MM.1S (cell line): ENCODE results near the gene WDR41.

Experiments used
- DNase-seq: peaks from one replicate; pipeline ENCODE4 v3.0.0-alpha.2; 2015
- H2AFZ ChIP-seq: fragments of 300-600 bp; sonication (generic); 2 replicates; pipeline ENCODE4 v1.6.0; 2016; ENCODE audit warnings: antibody characterized with exemption, low read length
- H3F3A ChIP-seq: fragments of 300-600 bp; sonication (generic); 2 replicates; pipeline ENCODE4 v1.6.1; 2016; ENCODE audit warnings: mild to moderate bottlenecking, antibody characterized with exemption, low read length, moderate library complexity, mixed read lengths; ENCODE audit not compliant: insufficient read depth
- H3K27ac ChIP-seq: fragments of 300-600 bp; sonication (generic); 2 replicates; pipeline ENCODE4 v1.5.1; 2016; ENCODE audit warnings: mild to moderate bottlenecking, low read length
- H3K27me3 ChIP-seq: fragments of 300-600 bp; sonication (generic); replicated peaks from 2 replicates; pipeline ENCODE4 v1.6.0; 2016; ENCODE audit warnings: low read length; ENCODE audit not compliant: insufficient read depth
- H3K36me3 ChIP-seq: fragments of 300-600 bp; sonication (generic); replicated peaks from 2 replicates; pipeline ENCODE4 v1.6.1; 2016; ENCODE audit warnings: mild to moderate bottlenecking, low read length, mixed read lengths; ENCODE audit not compliant: insufficient read depth
- H3K4me1 ChIP-seq: fragments of 300-600 bp; sonication (generic); 2 replicates; pipeline ENCODE4 v1.6.1; 2016; ENCODE audit warnings: low read length, mixed read lengths
- H3K4me2 ChIP-seq: fragments of 300-600 bp; sonication (generic); 2 replicates; pipeline ENCODE4 v1.6.0; 2016; ENCODE audit warnings: low read depth, low read length
- H3K4me3 ChIP-seq: fragments of 300-600 bp; sonication (generic); 2 replicates; pipeline ENCODE4 v1.5.1; 2016; ENCODE audit warnings: low read length, mixed read lengths
- H3K79me2 ChIP-seq: fragments of 300-600 bp; sonication (generic); 2 replicates; pipeline ENCODE4 v1.6.1; 2016; ENCODE audit warnings: mixed run types, low read length, mixed read lengths
- H3K9ac ChIP-seq: fragments of 300-600 bp; sonication (generic); 2 replicates; pipeline ENCODE4 v1.6.1; 2016; ENCODE audit warnings: low read length, mixed read lengths
- H3K9me2 ChIP-seq: fragments of 300-600 bp; sonication (generic); replicated peaks from 2 replicates; pipeline ENCODE4 v1.6.1; 2016; ENCODE audit warnings: mild to moderate bottlenecking, low read length, mixed read lengths; ENCODE audit not compliant: insufficient read depth
- H3K9me3 ChIP-seq: fragments of 300-600 bp; sonication (generic); replicated peaks from 2 replicates; pipeline ENCODE4 v1.6.1; 2016; ENCODE audit warnings: mild to moderate bottlenecking, low read length, mixed read lengths; ENCODE audit not compliant: insufficient read depth
- H4K20me1 ChIP-seq: fragments of 300-600 bp; sonication (generic); 2 replicates; pipeline ENCODE4 v1.6.1; 2016; ENCODE audit warnings: mild to moderate bottlenecking, low read length, moderate library complexity, mixed read lengths; ENCODE audit not compliant: insufficient read depth
- EZH2 ChIP-seq: fragments of 300-600 bp; sonication (generic); optimal IDR thresholded peaks from 2 replicates; pipeline ENCODE3; 2017; ENCODE audit warnings: low read depth, mild to moderate bottlenecking, antibody characterized with exemption, low read length, mixed read lengths
- EZH2phosphoT487 ChIP-seq: fragments of 300-600 bp; sonication (generic); IDR thresholded peaks from 2 replicates; pipeline ENCODE4 v1.6.1; 2018; ENCODE audit warnings: antibody characterized with exemption, low read length
- TF ChIP-seq, protein P1 (sequence below): fragments of 300-600 bp; sonication (generic); IDR thresholded peaks from 2 replicates; pipeline ENCODE4 v1.5.1; 2016; ENCODE audit warnings: antibody characterized with exemption, low read length, mixed read lengths

WDR41 gene

DNA sequence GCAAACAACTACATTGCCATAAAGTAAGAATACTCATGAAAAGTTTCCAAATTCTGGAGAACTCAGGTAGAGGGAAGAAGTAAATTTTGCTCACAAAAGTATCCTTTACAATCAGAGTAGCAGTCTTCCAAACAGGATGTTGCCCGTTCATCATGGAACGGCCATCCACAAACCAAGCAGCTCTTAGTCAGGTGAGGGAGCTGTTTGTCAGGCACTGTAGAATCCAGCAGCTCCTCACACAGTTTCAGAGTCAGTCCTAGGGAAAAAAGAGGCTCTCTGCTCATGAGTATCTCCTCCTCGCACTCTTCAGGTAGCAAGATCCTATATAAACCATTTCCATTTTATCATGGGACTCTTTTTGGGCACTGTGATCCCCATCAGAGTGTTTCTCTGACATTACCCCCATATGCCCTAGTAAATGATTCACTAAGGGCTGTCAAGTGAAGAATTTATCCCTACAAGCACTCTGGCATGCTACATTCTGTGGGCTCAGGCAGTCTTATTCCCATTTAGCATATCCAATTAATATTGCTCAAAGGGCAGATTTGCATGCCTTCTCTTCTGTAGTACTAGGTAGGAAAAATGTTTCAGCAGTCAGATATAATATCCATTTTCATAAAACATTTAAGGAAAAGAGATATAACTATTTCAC, 97.9 kb downstream of the WDR41 start:
- Histone ChIP-seq H4K20me1 (no peaks in the 10 kb centered on the region), H3K9me3 (no peaks in the 10 kb centered on the region), H3K27ac (no peak overlapping the region), H3K9ac (no peak overlapping the region), H2AFZ (no peak overlapping the region), H3K4me3 (no peak overlapping the region), H3K79me2 (no peaks in the 10 kb centered on the region), H3K4me1 (no peaks in the 10 kb centered on the region), H3K9me2 (no peaks in the 10 kb centered on the region), H3K4me2 (no peak overlapping the region), H3F3A (no peaks in the 10 kb centered on the region), H3K36me3 (no peaks in the 10 kb centered on the region), H3K27me3 (no peaks in the 10 kb centered on the region)
- no peak for DNase-seq
- no peak for TF ChIP-seq EZH2

DNA sequence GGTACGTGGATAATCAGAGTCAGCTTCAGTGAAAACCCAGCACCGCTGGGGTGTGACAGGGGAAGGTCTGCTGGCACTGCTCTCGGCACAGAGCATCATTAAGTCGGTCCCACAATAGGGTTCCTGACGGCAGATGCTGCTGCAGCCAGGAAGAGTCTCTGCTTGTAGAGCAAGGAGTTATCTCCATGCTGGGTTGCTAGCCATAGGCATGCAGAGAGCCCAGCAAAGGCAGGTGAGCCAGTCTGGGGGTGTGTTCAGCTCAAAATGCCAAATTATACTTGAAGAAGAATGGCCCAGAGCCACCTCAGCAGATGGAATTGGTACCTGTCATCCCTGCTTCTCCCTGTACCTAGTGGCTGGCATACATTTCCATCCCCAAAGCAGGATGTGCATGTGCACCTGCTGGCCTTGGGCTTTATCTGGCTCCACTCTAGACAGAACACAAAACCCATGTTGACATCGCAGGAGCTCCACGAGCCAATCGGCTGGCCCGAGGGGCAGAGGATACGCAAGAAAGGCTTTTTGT, 100.8 kb downstream of the WDR41 start:
- DNase-seq = no peak
- Histone ChIP-seq H3F3A (no peaks in the 10 kb centered on the region), H3K9me3 (no peaks in the 10 kb centered on the region), H3K4me3 (no peak overlapping the region), H2AFZ (no peak overlapping the region), H3K4me1 (no peaks in the 10 kb centered on the region), H3K36me3 (no peaks in the 10 kb centered on the region), H3K27me3 (no peaks in the 10 kb centered on the region), H3K27ac (no peak overlapping the region), H3K9ac (no peak overlapping the region), H4K20me1 (no peaks in the 10 kb centered on the region), H3K9me2 (no peaks in the 10 kb centered on the region), H3K79me2 (no peaks in the 10 kb centered on the region), H3K4me2 (no peak overlapping the region)
- TF ChIP-seq EZH2phosphoT487 = no peak
- TF ChIP-seq EZH2 = no peak
- TF ChIP-seq, protein P1, sequence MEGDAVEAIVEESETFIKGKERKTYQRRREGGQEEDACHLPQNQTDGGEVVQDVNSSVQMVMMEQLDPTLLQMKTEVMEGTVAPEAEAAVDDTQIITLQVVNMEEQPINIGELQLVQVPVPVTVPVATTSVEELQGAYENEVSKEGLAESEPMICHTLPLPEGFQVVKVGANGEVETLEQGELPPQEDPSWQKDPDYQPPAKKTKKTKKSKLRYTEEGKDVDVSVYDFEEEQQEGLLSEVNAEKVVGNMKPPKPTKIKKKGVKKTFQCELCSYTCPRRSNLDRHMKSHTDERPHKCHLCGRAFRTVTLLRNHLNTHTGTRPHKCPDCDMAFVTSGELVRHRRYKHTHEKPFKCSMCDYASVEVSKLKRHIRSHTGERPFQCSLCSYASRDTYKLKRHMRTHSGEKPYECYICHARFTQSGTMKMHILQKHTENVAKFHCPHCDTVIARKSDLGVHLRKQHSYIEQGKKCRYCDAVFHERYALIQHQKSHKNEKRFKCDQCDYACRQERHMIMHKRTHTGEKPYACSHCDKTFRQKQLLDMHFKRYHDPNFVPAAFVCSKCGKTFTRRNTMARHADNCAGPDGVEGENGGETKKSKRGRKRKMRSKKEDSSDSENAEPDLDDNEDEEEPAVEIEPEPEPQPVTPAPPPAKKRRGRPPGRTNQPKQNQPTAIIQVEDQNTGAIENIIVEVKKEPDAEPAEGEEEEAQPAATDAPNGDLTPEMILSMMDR = no peak

DNA sequence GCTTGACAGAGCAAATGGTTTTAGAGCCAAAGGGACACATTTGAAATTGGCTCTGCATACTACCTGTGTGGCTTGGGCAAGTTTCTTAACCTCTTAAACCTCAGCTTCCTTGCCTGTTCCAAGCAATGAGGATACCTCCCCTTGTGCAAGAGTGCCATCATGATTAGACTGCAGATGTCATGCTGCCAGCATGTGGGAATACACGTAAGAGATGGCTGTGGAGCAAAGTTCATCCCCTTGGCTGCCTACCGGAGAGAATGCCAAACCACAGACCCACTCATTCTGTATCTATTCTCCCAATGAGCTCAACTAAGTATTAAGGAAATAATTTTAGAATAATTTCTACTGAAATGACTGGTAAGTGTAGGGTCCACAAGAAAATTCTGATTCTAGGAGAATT, 101.3 kb downstream of the WDR41 start:
- Histone ChIP-seq H3K4me2 (no peak overlapping the region), H3K79me2 (no peaks in the 10 kb centered on the region), H3K27ac (no peak overlapping the region), H3F3A (no peaks in the 10 kb centered on the region), H3K9me3 (no peaks in the 10 kb centered on the region), H3K36me3 (no peaks in the 10 kb centered on the region), H3K4me1 (no peaks in the 10 kb centered on the region), H3K27me3 (no peaks in the 10 kb centered on the region), H2AFZ (no peak overlapping the region), H3K9ac (no peak overlapping the region), H4K20me1 (no peaks in the 10 kb centered on the region), H3K9me2 (no peaks in the 10 kb centered on the region), H3K4me3 (no peak overlapping the region)
- no peak for TF ChIP-seq EZH2
- TF ChIP-seq, protein P1 = no peak
- no peak for TF ChIP-seq EZH2phosphoT487
- no peak for DNase-seq

DNA sequence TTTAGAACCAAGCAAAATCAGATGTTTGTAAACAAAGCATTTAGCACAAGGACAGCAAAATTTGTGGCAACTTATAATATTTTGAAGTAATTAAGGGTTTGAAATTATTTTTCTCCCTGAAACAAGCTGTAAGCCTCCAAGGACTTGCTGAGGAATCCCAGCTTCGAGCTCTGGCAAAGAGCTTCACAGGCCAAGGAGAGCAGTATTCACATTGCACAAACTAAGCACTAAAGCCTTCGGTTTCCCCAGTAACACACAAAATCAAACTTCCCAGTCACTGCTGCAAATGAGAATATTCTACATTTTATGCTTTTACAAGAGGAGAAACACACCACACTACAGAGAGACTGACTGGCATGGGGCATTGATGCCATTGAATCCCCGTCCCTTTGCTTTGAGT, 101.9 kb downstream of the WDR41 start:
- H2AFZ ChIP-seq = no peak overlapping the region
- H4K20me1 ChIP-seq = no peaks in the 10 kb centered on the region
- no peak for DNase-seq
- no peaks in the 10 kb centered on the region for H3K27me3 ChIP-seq
- H3K79me2 ChIP-seq = no peaks in the 10 kb centered on the region
- H3K9me2 ChIP-seq = no peaks in the 10 kb centered on the region
- no peak overlapping the region for H3K27ac ChIP-seq
- H3K9ac ChIP-seq = no peak overlapping the region
- no peak overlapping the region for H3K4me2 ChIP-seq
- no peaks in the 10 kb centered on the region for H3K9me3 ChIP-seq
- H3K4me1 ChIP-seq = no peaks in the 10 kb centered on the region
- H3F3A ChIP-seq = no peaks in the 10 kb centered on the region
- H3K4me3 ChIP-seq = no peak overlapping the region
- TF ChIP-seq EZH2phosphoT487 = no peak
- TF ChIP-seq EZH2 = no peak
- TF ChIP-seq, protein P1 = no peak
- H3K36me3 ChIP-seq = no peaks in the 10 kb centered on the region
